CD4-positive, alpha-beta T cell treated with Interleukin-1 beta for 1 hour (primary cell): Measurements from ENCODE around the gene SLC19A2.
A peak's percentile ranks its signal among the peaks of the same experiment; 100 is the strongest.

Experiments
- DNase-seq, 2 donors: peaks; one replicate each; pipeline ENCODE4 v3.0.0-alpha.2; 2020 to 2022

The SLC19A2 gene

DNA sequence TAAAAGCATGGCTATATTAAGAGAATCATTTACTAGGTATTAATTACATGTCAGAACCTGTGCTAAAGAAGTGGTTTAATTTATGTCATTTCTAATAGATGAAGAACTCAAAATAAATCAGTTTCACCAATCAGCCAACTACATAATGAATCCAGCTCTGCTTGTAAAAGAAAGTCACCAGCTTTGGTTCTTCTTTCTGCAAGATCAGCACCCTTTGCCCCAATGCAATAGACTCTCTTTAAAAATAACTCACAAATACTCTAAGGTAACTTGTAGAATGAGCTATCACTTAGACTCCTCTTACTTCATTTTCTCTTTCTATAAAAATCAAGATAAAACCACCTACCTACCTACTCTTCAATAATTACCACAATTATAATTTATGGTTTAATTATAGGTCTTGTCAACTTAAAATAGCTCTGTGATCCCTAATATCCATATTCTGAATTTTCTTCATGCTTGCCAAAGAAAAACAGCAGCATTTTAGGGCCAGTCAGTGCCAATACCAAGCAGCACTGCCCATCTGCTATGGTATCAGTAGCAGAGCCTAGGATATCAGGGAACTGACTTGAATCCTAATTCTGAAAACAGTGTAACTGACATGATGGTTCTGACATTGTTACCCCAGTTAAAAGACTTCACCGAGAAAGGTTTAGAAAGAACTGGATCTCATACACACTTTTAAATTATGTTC lies 11.3 kb downstream of the SLC19A2 start:
- no peak for DNase-seq

DNA sequence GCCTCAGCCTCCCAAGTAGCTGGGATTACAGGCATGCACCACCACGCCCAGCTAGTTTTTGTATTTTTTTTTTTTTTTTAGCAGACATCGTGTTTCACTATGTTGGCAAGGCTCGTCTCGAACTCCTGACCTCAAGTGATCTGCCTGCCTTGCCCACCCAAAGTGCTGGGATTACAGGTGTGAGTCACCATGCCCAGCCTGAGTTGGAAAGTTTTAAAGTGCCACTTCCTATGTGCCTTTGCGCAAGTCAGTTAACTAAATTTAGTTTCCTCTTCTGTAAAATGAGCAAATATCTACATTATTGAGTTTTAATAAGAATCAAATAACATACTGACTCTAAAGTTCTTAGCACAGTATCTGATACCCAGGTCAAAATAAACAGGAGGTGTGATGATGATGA lies 12.4 kb downstream of the SLC19A2 start:
- no peak for DNase-seq

DNA sequence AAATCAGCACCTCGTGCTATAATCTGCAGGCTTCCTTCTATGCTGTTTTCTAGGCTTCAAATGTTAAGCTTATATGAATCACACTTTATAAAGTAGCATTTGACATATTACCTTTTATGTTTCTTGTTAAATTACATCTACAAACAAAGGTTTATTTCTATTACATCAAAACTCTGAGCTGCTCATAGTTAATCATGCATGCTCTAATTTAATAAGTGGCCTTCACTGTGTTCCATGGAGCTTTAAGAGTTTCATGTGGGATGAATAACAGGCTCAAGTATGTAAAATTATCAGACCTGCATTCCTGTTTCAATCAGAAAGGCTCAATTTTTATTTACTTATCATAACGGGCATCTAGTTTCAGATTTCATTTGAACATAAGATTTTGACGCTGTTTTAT lies 13.0 kb downstream of the SLC19A2 start:
- no peak for DNase-seq

- no peak for DNase-seq
Observed at GRCh38 chr1:169468982-169469381, 16.8 kb downstream of the SLC19A2 start.

DNA sequence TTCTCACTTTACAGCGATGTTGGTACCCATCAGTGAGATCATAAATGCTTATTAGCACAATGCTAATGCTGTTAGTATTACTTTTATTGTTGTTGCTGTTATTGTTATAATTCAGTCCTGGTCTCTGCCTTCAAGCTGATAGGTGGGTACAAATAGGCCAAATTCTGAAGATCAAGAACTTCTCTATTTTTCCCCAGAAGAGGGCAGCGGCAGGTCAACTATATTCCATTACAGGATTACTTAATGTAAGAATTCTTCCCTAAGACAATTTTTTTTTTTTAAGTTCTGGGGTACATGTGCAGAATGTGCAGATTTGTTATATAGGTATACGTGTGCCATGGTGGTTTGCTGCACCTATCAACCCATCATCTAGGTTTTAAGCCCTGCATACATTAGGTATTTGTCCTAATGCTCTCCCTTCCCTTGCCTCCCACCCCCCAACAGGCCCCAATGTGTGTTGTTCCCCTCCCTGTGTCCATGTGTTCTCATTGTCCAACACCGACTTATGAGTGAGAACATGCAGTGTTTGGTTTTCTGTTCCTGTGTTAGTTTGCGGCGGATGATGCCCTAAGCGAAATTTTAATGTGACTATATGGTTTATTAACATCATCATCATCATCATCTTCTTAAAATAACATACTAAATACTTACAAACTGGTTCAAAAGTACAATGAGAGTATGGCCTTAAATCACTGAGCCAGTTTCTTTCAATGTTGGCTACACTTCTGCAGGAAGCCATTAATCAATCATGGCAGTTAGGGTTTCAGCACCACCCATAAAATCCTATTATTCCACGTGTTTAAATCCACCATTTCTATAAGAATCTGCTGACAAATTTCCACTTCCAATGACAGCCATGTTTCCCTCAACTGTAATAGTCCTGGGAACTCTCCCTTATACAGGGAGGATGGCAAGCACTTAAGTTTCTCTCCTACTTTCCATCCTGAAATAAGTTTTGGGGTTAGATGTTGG lies 19.2 kb downstream of the SLC19A2 start:
- peak in 1 of 2 donors; percentile 31 for DNase-seq

DNA sequence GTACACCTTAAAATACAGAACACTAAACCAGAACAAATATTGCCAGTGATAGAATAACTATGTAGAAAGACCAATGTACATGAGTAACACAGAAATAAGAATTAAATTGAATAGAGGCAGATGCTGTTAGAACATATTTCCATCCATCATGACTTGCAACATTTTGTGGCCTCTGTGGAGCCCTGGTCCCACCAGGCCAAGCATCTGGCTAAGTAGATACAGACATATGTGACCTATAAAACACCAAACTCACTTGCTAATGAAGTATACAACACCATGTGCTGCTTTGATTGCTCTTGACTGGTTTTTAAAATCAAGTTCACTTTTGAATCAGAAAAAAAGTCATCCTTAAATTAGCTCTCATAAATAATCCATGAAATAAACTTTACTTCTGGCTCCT lies 20.5 kb downstream of the SLC19A2 start:
- DNase-seq = no peak

DNA sequence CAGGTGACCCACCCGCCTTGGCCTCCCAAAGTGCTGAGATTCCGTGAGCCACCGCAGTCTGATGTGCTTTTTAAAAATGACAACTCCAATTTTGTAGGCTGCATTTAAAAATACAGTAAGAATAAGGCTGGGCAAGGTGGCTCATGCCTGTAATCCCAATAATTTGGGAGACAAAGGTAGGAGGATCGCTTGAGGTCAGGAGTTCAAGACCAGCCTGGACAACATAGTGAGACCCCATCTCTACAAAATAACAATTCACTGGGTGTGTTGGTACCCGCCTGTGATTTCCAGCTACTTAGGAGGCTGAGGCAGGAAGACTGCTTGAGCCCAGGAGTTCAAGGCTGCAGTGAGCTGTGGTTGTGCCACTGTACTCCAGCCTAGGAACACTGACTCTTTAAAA lies 23.4 kb downstream of the SLC19A2 start:
- DNase-seq = no peak

GRCh38 chr1:169461390-169462000 lies 24.2 kb downstream of the SLC19A2 start:
- DNase-seq = no peak

- peak; percentile 28 to 39 for DNase-seq
Observed at GRCh38 chr1:169460191-169460833, 25.4 kb downstream of the SLC19A2 start.

DNA sequence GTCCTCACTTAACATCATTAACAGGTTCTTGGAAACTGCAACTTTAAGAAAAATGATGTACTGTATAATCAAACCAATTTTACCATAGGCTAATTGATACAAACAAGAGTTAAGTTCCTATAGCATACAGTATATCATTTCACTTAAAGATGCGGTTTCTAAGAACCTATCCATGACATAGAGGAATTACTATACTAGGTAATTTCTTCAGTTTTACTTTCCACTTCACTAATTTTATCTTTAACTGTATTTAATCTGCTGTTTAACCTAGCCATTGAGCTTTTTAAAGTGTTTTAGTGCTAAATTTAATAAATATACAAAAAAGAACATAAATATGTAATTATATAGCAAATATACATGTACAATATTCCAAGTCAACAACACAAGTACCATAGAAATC lies 28.3 kb downstream of the SLC19A2 start:
- no peak for DNase-seq

DNA sequence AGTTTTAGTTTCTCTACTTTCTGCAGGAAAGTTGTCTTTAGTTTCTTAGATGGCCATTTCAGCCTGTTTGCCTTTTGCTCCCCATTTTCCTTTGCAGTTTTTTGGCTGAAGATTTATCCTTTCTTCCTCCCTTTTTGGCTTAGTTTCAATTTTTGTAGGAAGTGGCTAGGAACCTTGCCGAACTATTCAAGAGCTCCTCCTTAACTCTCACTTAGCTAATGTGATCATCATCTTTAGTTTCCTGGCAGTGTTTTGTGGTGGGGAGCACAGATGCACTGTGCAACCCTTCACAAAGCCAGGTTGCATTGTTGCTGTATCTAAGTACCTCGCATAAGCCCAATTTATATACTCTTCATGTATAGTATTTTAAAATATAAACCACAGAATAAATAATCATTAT lies 29.7 kb downstream of the SLC19A2 start:
- no peak for DNase-seq

DNA sequence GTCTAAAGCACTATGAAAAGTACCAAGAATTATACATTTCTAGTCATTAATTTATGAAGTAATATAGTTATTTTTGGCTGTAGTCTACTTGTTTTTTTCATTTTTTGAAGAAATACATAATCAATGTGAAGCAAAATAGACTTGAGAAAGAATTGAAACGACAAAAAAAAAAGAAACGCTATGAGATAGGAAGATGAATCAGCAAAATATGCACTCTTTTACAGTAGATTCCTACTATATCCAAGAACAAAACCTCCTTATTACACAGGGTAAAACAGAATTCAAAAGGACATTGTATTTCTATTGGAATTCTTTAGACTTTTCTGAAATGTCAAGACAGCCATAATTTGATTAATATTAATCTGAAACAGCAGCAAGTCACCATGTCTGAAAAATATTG lies 32.8 kb downstream of the SLC19A2 start:
- DNase-seq = no peak

GRCh38 chr1:169451218-169451824 lies 34.4 kb downstream of the SLC19A2 start:
- no peak for DNase-seq

DNA sequence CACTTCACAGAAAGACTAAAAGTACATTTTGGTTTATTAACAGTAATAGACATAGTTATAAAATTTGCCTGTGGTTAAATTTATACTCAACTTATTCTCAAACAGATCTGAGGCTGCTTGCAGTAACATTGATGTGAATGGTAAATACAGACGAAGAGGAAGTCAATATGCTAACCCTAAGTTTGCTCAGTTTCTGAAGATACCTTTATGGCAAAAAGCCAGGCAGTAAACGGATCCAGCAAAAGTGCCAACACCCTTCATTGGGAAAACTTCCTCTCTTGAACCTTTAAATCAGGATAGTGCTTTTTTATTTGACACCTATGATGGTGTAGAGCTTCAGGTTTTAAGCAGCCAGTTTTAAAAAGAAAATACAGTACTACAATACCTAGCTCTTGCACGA lies 41.8 kb downstream of the SLC19A2 start:
- no peak for DNase-seq

GRCh38 chr1:169427081-169427641 lies 58.6 kb downstream of the SLC19A2 start, which contains the start of gene CCDC181:
Gene CCDC181, minus strand, starts transcription at chr1:169427474. Its CDS starts 2,547 bp downstream, at chr1:169424927.
- peak; percentile 48 to 62 for DNase-seq

DNA sequence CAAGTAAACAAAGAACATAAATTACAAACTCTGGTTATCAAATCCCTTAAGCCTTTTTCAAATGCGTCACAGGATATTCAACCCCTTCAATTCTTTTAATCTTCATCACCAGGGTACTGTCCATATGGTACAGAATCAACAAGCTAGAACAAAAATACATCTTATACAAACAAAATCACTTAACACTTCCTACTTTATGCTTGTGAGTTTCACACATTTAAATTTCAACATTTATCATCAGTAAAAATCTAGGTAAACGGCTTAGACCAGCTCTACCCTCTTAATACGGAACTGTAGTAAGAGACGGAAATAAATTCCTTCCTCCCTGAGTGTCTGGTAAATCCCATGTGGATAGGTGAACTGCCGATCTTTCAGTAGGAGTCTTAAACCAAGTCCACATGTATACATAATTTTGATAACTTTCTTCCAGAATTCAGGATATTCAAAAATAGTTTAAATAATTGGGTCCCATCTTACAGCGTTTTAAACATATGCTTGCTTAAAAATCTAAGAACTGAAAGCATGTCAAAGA lies 59.5 kb downstream of the SLC19A2 start:
- no peak for DNase-seq

- no peak for DNase-seq
Observed at GRCh38 chr1:169421309-169421708, 64.4 kb downstream of the SLC19A2 start.

DNA sequence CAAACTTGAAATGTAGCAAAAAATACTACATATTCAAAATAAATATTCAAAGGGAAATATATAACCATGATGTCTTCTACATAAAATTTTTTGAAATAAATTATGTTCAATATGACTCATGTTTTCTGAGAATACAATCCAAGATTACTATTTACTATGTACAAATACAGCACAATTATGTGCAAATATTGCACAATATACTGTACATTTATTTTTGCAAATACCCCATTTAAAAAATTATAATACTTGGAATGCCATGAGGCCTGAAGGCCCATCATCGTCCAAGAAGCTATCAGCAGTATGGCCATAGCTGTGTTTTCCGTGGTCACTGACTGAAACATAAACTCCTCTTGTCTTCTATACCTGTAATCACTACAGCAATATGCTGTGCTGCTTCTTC lies 70.8 kb downstream of the SLC19A2 start:
- DNase-seq = no peak
